Measurements from ENCODE around the gene LCN10.
A peak's percentile ranks its signal among the peaks of the same experiment; 100 is the strongest.

Gene LCN10

GRCh38 chr9:136753371-136754058 is 10.8 kb upstream of the LCN10 start:
- H3K4me3 ChIP-seq (replicated peaks in 1 of 2; ENCODE audit: low read depth in 2 of 2, low read length in 2 of 2) = no peak overlapping the region
- no peak for DNase-seq (ENCODE audit: low read depth in 2 of 2)
- no peak for TF ChIP-seq CTCF (IDR thresholded peaks at IDR 0.05; ENCODE audit: low read depth, low read length)

DNA sequence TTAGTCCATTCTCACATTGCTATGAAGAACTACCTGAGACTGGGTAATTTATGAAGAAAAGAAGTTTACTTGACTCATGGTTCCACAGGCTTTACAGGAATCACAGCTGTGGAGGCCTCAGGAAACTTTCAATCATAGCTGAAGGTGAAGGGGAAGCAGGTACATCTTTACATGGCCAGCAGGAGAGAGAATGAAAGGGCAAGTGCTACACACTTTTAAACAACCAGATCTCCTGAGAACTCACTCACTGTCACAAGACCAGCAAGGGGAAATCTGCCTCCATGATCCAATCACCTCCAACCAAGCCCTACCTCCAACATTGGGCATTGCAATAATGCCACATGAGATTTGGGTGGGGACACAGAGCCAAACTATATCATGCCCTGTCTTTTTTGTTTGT is 9.1 kb upstream of the LCN10 start:
- TF ChIP-seq CTCF (IDR thresholded peaks at IDR 0.05; ENCODE audit: low read depth, low read length) = no peak
- H3K4me3 ChIP-seq (replicated peaks in 1 of 2; ENCODE audit: low read depth in 2 of 2, low read length in 2 of 2) = no peak overlapping the region
- no peak for DNase-seq (ENCODE audit: low read depth in 2 of 2)

- H3K4me3 ChIP-seq (replicated peaks in 1 of 2; ENCODE audit: low read depth in 2 of 2, low read length in 2 of 2) = no peak overlapping the region
- DNase-seq (ENCODE audit: low read depth in 2 of 2) = no peak
- TF ChIP-seq CTCF (IDR thresholded peaks at IDR 0.05; ENCODE audit: low read depth, low read length) = no peak
These were observed 8.5 kb upstream of the LCN10 start for GRCh38 chr9:136751244-136751643.

DNA sequence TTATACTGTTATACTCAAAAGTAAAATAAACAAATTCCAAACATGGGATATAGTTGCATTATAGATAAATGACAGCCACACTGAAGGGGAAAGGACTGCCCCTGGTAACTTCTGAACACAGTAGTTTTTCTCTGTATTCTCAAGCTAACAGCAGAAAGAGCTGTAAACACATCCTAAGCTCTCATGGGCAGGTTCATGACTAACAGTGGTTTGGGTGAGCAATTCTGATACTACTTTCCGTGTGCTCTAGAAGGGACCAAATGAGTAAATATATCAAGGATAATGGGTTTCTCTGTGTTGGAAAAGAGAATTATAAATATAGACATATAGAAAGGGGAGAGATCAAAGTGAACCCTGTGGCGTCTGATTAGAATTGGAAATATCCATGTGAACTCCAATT is 7.8 kb upstream of the LCN10 start:
- H3K4me3 ChIP-seq (replicated peaks in 1 of 2; ENCODE audit: low read depth in 2 of 2, low read length in 2 of 2) = no peak overlapping the region
- DNase-seq (ENCODE audit: low read depth in 2 of 2) = peak in 1 of 2 donors; percentile 33
- TF ChIP-seq CTCF (IDR thresholded peaks at IDR 0.05; ENCODE audit: low read depth, low read length) = no peak

GRCh38 chr9:136748666-136749611 is 6.2 kb upstream of the LCN10 start:
- no peak for DNase-seq (ENCODE audit: low read depth in 2 of 2)
- no peak for TF ChIP-seq CTCF (IDR thresholded peaks at IDR 0.05; ENCODE audit: low read depth, low read length)
- H3K4me3 ChIP-seq (replicated peaks in 1 of 2; ENCODE audit: low read depth in 2 of 2, low read length in 2 of 2) = no peak overlapping the region

DNA sequence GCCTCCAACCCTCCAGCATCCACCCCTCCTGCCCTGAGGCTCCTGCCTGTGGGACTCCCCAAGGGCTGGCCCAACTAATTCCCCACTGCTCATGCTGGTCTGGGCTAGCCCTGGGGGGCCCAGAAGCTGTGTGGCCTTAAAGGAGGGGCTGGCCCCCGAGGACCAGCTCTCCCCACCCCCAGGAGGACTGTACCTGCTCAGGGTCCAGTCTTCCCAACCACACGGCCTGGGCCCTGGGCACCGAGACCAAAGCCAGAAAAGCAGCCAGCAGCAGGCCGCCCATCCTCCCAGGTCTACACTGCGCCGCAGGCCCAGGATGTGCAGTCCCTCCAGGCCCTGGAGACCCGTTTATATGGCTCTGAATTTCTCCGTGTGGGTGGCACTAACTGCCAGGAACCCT is 5.5 kb upstream of the LCN10 start, which contains the start of gene LCN6:
LCN6 (minus strand) TSS at position 325 of the 400 bp plus-strand sequence; CDS start at position 283, 42 bp downstream.
- H3K4me3 ChIP-seq (replicated peaks in 1 of 2; ENCODE audit: low read depth in 2 of 2, low read length in 2 of 2) = no peak within 1 kb of the TSS
- TF ChIP-seq CTCF (IDR thresholded peaks at IDR 0.05; ENCODE audit: low read depth, low read length) = no peak
- no peak for DNase-seq (ENCODE audit: low read depth in 2 of 2)

Data from cardiac fibroblast (primary cell).